Measurements from ENCODE around the gene ZNF217.

- TF ChIP-seq CTCF (IDR thresholded peaks at IDR 0.05) (no peak), EZH2 (IDR thresholded peaks at IDR 0.05; ENCODE audit: borderline replicate concordance, insufficient read depth, low read depth, low read length, poor library complexity, severe bottlenecking) (no peak)
These were observed 49.6 kb upstream of the ZNF217 start for GRCh38 chr20:53643031-53643832.

Data from B cell (primary cell).